Right hindlimb (tissue), 1 donor: ENCODE measurements around the gene TRPT1.

Experiments
- DNase-seq: peaks from one replicate; pipeline ENCODE4 v3.0.0-alpha.2; 2018

The TRPT1 gene

DNA sequence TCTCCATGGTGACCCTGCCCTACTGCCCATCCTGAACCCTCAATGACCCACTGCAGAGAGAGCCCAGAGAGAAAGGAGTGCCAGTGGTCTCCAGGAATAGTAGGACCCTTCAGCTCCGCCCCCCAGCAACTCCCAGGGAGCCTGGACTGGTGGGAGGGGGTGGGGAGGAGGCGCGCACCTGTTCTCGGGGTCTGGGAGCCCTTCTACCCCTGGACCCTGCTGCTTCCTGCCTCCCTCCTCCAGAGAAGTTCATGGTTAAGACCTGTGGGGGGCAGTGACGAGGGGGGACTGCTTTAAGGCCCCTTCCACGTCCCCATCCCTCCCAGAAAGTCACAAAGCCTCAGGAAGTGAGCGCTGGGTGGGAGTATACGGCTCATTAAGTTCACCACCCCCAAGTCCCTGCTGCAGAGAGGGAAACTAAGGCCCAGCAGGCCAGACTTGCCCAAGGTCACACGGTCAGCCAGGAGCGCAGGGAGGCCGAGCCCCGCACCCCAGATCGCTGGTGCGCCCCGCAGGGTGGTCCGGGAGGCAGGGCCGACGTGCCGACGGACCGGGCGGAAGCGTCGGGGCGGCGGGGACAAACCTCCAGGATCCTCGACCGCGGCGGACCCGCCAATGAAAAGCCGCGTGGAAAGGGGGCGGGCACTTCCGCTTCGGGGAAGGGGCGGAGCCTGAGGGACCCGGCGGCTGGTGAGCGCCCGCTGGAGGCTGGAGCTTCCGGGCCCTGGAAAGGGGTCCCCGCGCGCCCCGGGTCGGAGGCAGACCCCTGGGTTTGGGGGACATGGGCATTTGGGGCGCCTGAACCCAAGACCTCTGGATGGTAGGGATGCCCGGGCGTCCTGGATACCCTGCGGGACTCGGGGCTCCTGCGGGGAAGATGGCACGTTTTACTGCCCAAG is at the start of gene TRPT1, which contains the start of gene NUDT22:
TRPT1 (minus strand) TSS at position 579 of the 899 bp plus-strand sequence; CDS start at position 253, 326 bp downstream.
NUDT22 (plus strand) TSS at position 667 of the 899 bp plus-strand sequence. CDS start 379 bp downstream, outside the sequence.
- peak; percentile 94 for DNase-seq

- DNase-seq = no peak
These were observed 49.2 kb upstream of the TRPT1 start for GRCh38 chr11:64275031-64275800.

DNA sequence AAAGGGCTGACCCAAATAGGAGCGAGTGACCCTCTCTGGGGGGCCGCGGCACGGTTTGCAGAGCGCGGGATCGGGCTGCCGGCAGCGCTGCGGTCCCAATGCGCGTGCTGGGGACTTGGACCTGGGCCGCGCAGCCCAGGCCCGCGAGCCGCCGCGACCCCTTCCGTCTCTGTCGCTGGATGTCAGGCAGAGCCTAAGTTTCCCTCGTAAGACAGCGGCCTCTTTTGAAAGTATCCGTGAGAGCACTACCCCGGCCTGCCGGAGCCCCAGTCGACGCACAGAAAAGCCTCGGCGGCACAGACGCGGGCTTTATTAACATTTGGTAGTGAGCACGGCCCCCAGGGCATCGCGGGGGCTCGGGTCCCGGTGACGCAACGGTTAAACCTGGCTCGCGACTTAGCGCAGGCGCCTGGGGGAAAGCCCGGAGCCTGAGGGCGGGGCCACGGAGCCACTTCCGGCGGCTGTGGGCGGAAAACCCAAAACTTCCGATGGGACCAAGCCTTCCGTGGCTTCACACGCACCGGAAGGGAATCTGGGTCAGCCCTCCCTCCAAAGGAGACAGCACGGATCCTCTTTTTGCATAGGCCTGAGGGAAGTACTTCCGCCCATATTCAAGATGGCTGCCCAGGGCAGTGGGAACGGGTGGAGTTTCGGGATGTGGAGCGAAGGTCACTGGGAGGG is 43.7 kb upstream of the TRPT1 start:
- peak; percentile 99 for DNase-seq

DNA sequence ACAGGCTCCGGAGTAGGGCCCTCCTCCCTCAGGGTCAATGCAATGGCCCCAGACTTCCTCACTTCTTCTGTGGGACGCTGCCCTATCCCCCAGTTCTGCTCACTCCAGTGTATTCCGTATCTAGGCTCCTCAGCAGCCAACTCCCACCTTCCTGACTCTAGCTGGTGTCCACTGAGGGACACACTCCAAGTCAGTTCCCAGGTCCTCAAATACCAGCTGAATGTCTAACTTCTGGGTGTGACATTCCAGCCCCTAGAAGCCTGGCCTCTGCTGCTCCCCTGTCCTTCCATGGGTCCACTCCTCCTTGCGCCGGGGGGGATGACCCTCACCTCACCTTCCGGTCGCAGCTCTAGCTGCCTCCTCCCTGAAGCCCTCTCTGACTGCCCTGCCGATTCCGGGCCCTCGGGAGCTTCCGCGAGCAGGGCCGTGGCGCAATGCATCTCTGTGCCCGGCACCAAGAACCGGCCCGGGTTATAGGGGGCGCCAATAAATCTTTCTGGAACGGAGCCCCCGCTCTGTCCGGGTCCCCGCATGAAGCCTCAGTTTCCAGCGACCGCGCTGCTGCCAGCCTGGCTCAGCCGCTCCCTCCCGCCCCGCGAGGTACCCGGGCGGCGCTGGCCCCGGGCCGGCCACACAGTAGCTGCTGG is 43.0 kb upstream of the TRPT1 start:
- no peak for DNase-seq

DNA sequence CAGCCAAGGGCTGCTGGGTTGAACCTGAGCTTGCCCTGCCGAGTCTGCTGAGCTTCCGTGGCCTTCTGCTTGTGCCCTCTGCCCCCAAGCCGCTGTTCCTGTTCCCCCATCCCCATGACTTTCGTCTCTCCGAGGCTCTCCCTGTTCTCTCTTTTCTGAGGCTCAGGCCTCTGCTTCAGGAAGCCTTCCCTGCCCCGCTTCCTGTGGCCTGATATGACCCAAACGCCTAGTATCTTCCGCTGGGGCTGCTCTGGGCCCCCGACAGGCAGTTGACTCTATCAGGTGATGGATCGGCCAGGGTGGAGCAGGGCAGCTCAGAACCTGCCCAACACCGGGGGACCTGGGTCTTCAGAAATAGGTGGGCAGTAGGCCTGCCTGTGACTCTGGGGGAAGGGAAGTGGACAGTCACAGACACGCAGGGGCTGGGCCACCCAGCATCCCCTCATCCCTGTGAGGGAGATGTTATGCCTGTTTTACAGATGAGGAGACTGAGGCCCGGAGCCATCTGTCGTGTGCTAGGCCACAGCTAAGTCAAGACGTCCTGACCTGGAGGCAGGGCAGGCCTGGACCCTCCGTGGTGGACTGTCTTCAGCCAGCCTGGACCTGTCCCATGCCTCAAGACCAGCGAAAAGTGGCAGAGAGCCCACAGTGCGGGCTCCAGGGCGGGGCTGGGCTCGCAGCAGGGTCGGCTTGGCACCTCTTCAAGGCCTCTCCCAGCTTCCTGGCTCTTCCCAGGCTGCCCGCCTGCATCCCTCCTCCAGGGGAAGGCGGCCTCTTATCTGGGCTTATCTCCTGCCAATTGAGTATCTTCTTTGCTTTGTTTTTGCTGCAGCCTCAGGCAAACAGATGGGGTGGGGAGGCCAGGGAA is 42.3 kb upstream of the TRPT1 start:
- DNase-seq = peak; percentile 72

DNA sequence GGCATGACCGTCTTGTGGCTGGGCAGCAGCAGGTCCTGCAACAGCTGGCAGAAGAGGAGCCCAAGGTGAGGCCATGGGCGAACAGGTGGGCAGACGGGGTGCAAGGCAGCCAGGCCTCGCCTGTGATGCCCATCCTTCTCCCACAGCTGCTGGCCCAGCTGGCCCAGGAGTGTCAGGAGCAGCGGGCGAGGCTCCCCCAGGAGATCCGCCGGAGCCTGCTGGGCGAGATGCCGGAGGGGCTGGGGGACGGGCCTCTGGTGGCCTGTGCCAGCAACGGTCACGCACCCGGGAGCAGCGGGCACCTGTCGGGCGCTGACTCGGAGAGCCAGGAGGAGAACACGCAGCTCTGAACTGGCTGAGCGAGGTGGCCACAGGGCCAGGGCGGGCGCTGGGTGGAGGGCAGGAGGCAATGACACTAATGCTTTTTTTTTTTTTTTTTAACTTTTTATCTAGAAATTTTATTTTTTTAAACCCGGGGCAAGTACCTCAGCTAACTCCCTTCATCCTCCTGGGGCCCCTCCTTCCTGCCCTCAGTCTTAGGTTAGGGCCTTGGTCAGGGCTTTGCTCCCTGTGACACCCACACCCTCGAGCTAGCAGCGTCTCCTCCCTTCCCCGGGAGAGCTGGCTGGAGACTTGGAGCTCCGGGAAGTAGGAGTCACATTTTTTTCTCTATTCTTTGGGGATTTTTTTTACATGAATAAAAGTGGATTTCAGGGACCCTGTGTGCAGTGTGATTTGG is 41.4 kb upstream of the TRPT1 start:
- DNase-seq = no peak

DNA sequence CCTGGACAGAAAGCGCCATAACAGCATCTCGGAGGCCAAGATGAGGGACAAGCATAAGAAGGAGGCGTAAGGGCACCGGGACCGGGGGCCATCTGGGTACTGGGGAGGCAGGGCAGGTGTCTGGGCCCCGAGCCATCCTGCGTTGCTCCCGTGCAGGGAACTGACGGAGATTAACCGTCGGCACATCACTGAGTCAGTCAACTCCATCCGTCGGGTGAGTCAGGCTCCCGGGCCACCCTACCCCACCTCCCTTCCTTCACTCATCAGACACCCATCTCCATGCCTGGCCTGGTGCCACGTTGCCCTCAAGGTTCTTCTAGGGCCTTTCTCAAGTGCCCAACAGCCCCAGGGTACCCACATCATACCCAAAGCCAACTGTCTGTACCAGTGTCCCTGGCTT is 40.4 kb upstream of the TRPT1 start:
- DNase-seq = no peak

DNA sequence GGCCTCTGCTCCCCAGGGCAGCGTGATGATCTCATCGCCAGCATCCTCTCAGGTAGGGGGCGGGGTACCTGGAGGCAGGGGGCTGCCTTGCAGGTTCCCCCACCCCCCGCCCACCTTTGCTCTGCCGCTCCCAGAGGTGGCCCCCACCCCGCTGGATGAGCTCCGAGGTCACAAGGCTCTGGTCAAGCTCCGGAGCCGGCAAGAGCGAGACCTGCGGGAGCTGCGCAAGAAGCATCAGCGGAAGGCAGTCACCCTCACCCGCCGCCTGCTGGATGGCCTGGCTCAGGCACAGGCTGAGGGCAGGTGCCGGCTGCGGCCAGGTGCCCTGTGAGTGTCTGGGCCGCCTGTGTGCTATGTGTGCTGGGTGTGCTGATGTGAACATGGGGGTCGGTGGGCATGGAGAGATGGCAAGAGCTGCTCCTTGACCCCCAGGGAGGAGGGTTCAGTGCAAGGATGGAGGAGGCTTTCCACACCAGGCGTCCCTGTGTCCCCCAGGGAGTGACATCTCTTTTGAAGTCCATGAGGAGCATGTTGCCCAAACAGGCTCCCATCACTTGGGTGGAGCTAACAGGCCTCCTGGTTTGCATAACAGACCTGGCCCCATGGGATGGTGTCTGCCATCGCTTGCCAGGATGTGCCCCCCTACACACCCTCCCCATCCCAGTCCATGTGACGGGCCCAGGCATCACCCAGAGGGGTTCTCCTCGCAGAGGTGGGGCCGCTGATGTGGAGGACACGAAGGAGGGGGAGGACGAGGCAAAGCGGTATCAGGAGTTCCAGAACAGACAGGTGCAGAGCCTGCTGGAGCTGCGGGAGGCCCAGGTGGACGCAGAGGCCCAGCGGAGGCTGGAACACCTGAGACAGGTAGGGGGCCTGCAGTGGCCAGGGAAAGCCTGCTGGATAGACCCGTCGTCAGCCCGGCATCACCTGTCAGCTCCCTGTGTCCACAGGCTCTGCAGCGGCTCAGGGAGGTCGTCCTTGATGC is 39.5 kb upstream of the TRPT1 start:
- no peak for DNase-seq

DNA sequence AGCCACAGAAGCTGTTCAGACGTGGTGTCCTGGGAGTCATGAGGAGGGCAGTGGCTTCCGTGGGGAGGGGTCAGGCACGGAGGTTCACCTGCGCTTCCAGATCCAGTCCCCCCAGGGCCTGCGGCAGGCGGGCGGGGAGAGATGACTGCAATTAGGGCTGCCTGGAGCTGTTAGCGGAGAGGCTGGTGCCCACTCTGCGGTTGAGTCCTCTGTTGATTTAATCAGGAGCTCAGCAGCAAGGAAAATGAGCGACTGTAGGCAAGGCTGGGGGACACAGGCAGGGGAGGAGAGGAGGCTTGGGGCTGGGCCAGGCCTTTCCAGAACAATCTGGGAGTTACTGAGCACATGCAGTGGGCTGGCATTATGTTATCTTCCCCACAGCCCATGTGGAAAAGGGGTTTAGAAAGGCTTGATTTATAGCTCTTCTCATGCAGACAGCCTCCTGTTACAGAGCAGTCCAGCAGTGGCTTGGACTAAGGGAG is 38.4 kb upstream of the TRPT1 start:
- no peak for DNase-seq

- no peak for DNase-seq
These were observed 37.9 kb upstream of the TRPT1 start for GRCh38 chr11:64263947-64264317.

DNA sequence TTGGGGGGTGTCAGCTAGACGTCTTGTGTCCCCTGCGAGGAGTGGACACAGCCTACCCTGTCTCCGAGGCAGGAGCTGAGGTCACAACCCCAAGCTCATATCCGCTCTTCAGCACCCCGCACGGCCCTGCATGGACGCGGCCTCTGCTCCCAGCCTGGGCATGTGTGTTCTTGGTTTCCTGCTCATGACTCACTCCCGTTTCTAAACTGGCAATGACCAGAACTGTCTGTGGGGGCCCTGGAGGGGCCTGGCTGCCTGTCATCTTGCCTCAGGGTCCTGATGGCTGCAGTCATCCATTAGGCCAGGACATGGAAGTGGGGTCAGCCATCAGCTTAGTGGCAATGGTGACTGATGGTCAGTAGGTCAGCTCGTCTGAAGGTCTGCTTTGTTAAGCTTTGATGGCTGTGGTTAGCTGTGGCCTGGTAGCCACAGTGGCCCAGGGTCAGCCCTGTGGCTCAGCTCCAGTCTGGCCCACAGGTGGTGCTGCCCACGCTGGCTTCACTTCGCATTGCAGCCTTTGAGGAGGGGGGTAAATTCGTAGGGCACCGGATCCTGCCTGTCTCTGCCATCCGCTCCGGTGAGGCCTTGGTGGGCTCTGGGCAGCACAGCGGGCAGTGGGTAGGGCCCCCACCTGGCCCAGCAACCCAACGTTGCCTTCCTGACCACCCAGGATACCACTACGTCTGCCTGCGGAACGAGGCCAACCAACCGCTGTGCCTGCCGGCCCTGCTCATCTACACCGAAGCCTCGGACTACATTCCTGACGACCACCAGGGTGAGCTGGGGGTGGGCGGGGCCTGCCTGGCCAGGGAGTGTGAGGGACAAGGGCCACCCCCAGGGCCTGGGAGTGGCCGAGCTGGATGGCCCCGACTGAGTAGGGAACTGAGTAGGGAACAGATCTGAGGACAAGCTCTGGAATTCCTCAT is 37.3 kb upstream of the TRPT1 start:
- no peak for DNase-seq

- DNase-seq = no peak
These were observed 36.5 kb upstream of the TRPT1 start for GRCh38 chr11:64262271-64263002.

DNA sequence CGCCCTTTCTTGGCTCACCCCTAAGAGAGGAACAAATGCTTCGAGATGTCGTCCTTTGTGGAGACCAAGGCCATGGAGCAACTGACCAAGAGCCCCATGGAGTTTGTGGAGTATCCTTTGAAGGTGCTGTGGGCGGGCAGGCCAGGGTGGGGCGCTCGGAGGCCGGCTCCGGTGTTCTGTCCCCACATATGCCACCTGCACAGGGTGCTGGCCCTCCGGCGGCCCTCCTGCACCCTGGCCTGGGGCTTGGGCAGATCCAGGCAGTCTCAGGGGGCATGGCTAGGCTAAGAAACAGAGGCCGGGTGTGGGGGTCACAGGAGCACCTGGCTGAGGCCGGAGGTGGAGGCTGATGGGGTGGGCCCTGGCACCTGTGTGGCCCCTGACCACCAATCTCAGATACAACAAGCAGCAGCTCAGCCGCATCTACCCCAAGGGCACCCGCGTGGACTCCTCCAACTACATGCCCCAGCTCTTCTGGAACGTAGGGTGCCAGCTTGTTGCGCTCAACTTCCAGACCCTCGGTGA is 35.6 kb upstream of the TRPT1 start:
- no peak for DNase-seq

DNA sequence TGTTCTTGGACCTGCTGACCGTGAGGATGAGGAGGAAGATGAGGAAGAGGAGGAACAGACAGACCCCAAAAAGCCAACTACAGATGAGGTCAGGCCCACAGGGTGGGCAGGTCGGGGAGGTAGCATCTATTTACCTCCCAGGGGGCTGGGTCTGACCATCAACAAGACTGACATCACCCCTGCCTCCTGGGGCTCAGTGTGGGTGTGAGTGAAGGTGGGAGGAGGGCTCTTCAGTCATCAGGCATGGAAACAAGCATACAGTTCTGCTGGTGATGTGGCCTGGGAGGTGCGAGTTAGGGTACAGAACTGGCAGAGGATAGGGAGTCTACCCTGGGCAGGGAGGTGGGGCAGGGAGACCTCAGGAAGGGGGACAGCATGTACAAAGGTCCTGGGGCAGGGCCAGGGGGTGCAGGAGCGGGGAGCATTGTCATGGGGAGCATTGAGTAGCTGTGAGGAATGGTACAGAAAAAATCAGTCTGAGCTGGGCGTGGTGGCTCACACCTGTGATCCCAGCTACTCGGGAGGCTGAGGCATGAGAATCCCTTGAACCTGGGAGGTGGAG is 34.2 kb upstream of the TRPT1 start:
- DNase-seq = no peak

DNA sequence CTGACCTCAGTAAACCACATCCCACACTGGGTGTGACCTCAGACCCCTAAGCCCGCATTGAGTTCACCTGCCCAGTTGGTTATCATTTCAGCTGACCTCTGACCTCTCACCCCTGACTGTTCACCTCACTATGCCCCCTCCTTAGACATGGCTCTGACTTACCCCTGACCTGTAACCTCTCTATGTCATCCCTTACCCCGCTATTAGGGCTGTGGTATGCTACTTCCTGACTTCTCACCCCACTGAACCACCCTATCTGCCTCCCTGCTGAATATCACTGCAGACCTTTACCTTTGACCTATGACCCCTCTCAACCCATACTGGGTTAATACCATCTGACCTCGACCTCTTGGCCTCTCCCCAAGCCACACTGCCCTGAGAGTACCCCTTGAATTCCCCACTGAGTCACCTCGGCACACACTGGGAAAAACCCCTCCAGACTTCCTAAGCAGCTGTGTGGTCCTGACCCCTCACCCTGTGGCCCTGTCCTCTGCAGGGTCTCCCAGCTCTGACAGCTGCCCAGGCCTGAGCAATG is 33.6 kb upstream of the TRPT1 start:
- DNase-seq = no peak

DNA sequence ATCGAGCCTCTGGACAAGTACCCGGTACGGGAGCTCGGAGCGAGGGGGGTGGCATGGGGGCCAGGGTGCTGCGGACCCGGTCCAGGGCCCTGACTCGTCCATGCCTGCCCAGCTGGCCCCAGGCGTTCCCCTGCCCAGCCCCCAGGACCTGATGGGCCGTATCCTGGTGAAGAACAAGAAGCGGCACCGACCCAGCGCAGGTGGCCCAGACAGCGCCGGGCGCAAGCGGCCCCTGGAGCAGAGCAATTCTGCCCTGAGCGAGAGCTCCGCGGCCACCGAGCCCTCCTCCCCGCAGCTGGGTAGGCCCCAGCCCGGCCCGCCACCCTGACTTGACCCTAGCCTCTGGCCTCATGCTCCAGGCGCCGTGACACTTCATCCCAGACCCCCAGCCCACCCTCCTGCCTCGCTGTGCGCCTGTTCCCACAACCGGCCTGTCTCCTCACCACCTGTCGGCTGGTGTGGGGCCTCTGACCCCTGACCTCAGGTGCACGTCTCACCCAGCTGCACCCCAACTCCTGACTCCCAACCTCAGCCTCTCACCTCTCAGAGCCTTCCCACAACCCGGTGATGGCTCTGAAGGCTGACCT is 33.1 kb upstream of the TRPT1 start:
- DNase-seq = no peak
